SK-N-SH treated with all-trans-retinoic acid at 6 μM for 48 hours (cell line): ENCODE results near the gene TMEM39B.

Experiments
- ATAC-seq: fragments of 200-7000 bp; cut with Tn5 transposase; 3 replicates; pipeline ENCODE4 v1.9.1; 2020; ENCODE audit warnings: mild to moderate bottlenecking, moderate library complexity
- ARNTL ChIP-seq: fragments of 450-650 bp; formaldehyde crosslinking; IDR thresholded peaks from 2 replicates; pipeline ENCODE4 v1.5.0; 2020; ENCODE audit warnings: low read depth, mild to moderate bottlenecking, moderate library complexity, borderline replicate concordance
- BACH2 ChIP-seq: fragments of 250-450 bp; sonication (Bioruptor Pico); IDR thresholded peaks from 2 replicates; pipeline ENCODE4 v1.9.0; 2021; ENCODE audit warnings: mild to moderate bottlenecking, borderline replicate concordance
- CSDC2 ChIP-seq: fragments of 250-450 bp; sonication (Bioruptor Pico); IDR thresholded peaks from 2 replicates; pipeline ENCODE4 v1.5.0; 2020; ENCODE audit warnings: mild to moderate bottlenecking, moderate library complexity
- CSRNP3 ChIP-seq: fragments of 250-450 bp; sonication (Bioruptor Pico); IDR thresholded peaks from 2 replicates; pipeline ENCODE4 v1.5.1; 2021; ENCODE audit warnings: mild to moderate bottlenecking, moderate library complexity
- ESRRG ChIP-seq: fragments of 250-450 bp; sonication (Bioruptor Pico); IDR thresholded peaks from 2 replicates; pipeline ENCODE4 v1.6.1; 2021; ENCODE audit warnings: mild to moderate bottlenecking
- GLIS3 ChIP-seq: fragments of 250-450 bp; sonication (Bioruptor Pico); IDR thresholded peaks from 2 replicates; pipeline ENCODE4 v1.5.0; 2020; ENCODE audit warnings: mild to moderate bottlenecking, moderate library complexity
- ISL1 ChIP-seq: fragments of 250-450 bp; sonication (Bioruptor Pico); IDR thresholded peaks from 2 replicates; pipeline ENCODE4 v2.1.2; 2022; ENCODE audit warnings: mild to moderate bottlenecking, moderate library complexity
- OSR1 ChIP-seq: fragments of 250-450 bp; sonication (Bioruptor Pico); IDR thresholded peaks from 2 replicates; pipeline ENCODE4 v1.8.0; 2022; ENCODE audit warnings: moderate library complexity, mild to moderate bottlenecking, inconsistent platforms
- PATZ1 ChIP-seq: fragments of 250-450 bp; sonication (Bioruptor Pico); IDR thresholded peaks from 2 replicates; pipeline ENCODE4 v1.8.0; 2020; ENCODE audit warnings: mild to moderate bottlenecking, moderate library complexity, borderline replicate concordance
- PPARA ChIP-seq: fragments of 250-450 bp; sonication (Bioruptor Pico); IDR thresholded peaks from 2 replicates; pipeline ENCODE4 v1.5.0; 2020; ENCODE audit warnings: mild to moderate bottlenecking, borderline replicate concordance
- SNAI2 ChIP-seq: fragments of 250-450 bp; sonication (Bioruptor Pico); IDR thresholded peaks from 2 replicates; pipeline ENCODE4 v1.5.0; 2020; ENCODE audit warnings: mild to moderate bottlenecking, moderate library complexity
- TCF4 ChIP-seq: fragments of 250-450 bp; sonication (Bioruptor Pico); IDR thresholded peaks from 2 replicates; pipeline ENCODE4 v1.8.0; 2021; ENCODE audit warnings: mild to moderate bottlenecking, moderate library complexity, borderline replicate concordance
- TOX ChIP-seq: fragments of 250-450 bp; sonication (Bioruptor Pico); IDR thresholded peaks from 2 replicates; pipeline ENCODE4 v1.8.0; 2021; ENCODE audit warnings: mild to moderate bottlenecking, moderate library complexity, borderline replicate concordance
- TSHZ2 ChIP-seq: fragments of 250-450 bp; sonication (Bioruptor Pico); IDR thresholded peaks from 2 replicates; pipeline ENCODE4 v1.5.0; 2020; ENCODE audit warnings: mild to moderate bottlenecking, moderate library complexity
- ZFP3 ChIP-seq: fragments of 250-450 bp; sonication (Bioruptor Pico); IDR thresholded peaks from 2 replicates; pipeline ENCODE4 v1.5.0; 2020; ENCODE audit warnings: mild to moderate bottlenecking, moderate library complexity
- ZFP30 ChIP-seq: fragments of 450-650 bp; formaldehyde crosslinking; IDR thresholded peaks from 2 replicates; pipeline ENCODE4 v1.5.0; 2022; ENCODE audit warnings: mild to moderate bottlenecking, moderate library complexity
- ZNF565 ChIP-seq: fragments of 450-650 bp; formaldehyde crosslinking; conservative IDR thresholded peaks from 2 replicates; pipeline ENCODE4 v1.5.0; 2020; ENCODE audit warnings: low read depth, mild to moderate bottlenecking, moderate library complexity
- ZNF70 ChIP-seq: fragments of 450-650 bp; formaldehyde crosslinking; IDR thresholded peaks from 2 replicates; pipeline ENCODE4 v1.5.0; 2020; ENCODE audit warnings: mild to moderate bottlenecking, moderate library complexity
- ZNF8 ChIP-seq: fragments of 450-650 bp; formaldehyde crosslinking; IDR thresholded peaks from 2 replicates; pipeline ENCODE4 v1.5.0; 2020; ENCODE audit warnings: mild to moderate bottlenecking, moderate library complexity
- TF ChIP-seq, protein P1 (sequence below): fragments of 250-450 bp; sonication (Bioruptor Pico); IDR thresholded peaks from 2 replicates; pipeline ENCODE4 v1.5.1; 2020; ENCODE audit warnings: low read depth, mild to moderate bottlenecking, moderate library complexity
- TF ChIP-seq, protein P2 (sequence below): fragments of 250-450 bp; sonication (Bioruptor Pico); IDR thresholded peaks from 2 replicates; pipeline ENCODE4 v1.8.0; 2021; ENCODE audit warnings: low read depth, mild to moderate bottlenecking, moderate library complexity, borderline replicate concordance

The TMEM39B gene

DNA sequence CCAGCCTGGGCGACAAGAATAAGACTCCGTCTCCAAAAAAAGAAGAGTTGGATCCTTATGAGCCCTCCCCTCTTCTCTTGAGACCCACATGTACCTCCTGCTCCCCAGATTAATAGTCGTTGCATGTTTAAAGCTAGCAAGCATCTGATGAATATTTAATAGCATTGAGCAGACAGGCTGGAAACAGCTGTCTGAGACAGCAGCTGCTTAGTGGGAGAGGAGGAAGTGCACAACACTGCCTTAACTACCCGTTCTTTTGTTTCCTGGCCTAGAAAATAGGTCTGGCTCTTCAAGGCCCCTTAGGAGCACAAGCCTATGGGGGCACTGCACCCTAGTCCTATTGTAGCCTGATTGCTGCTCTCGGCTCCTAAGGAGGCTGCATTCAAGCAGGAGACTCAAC is 17.3 kb upstream of the TMEM39B start:
- ATAC-seq = no peak

GRCh38 chr1:32056598-32056997 is 16.1 kb upstream of the TMEM39B start:
- TF ChIP-seq GLIS3 (no peak), ZNF70 (CRISPR knock-in tag) (no peak), CSDC2 (CRISPR knock-in tag) (no peak)
- ATAC-seq = no peak

More for the DNA sequence above, 17.3 kb upstream of the TMEM39B start:
- TF ChIP-seq OSR1 (no peak), ZFP3 (CRISPR knock-in tag) (no peak), BACH2 (no peak), TCF4 (CRISPR knock-in tag) (no peak), PATZ1 (CRISPR knock-in tag) (no peak), ZFP30 (CRISPR knock-in tag) (no peak), TOX (CRISPR knock-in tag) (no peak), ARNTL (CRISPR knock-in tag) (no peak), TSHZ2 (CRISPR knock-in tag) (no peak), PPARA (CRISPR knock-in tag) (no peak)
- TF ChIP-seq, protein P1, sequence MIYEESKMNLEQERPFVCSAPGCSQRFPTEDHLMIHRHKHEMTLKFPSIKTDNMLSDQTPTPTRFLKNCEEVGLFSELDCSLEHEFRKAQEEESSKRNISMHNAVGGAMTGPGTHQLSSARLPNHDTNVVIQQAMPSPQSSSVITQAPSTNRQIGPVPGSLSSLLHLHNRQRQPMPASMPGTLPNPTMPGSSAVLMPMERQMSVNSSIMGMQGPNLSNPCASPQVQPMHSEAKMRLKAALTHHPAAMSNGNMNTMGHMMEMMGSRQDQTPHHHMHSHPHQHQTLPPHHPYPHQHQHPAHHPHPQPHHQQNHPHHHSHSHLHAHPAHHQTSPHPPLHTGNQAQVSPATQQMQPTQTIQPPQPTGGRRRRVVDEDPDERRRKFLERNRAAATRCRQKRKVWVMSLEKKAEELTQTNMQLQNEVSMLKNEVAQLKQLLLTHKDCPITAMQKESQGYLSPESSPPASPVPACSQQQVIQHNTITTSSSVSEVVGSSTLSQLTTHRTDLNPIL (CRISPR knock-in tag) = no peak

DNA sequence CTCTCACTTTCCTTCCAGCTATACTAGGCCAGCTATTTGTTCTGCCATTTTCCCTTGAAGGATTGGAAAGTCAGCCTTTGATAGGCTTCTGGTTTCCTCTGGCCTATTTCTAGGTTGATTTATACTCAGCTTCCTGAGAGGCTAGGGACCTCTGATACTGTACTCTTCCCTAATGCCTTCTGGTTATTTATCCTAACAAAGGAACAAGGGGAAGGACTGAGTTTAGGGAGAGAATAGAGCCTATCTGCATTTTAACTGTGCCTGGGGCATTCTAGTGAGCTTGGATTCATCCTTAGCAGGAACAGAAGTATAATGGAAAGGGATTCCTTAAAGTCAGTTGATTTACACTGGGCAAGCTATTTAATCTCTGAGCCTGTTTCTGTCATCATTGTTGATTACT is 11.8 kb upstream of the TMEM39B start:
- TF ChIP-seq TOX (CRISPR knock-in tag) = no peak
- TF ChIP-seq ZNF8 (CRISPR knock-in tag) = no peak
- no peak for TF ChIP-seq CSRNP3 (CRISPR knock-in tag)
- TF ChIP-seq SNAI2 (CRISPR knock-in tag) = no peak
- no peak for TF ChIP-seq TSHZ2 (CRISPR knock-in tag)
- TF ChIP-seq, protein P2, sequence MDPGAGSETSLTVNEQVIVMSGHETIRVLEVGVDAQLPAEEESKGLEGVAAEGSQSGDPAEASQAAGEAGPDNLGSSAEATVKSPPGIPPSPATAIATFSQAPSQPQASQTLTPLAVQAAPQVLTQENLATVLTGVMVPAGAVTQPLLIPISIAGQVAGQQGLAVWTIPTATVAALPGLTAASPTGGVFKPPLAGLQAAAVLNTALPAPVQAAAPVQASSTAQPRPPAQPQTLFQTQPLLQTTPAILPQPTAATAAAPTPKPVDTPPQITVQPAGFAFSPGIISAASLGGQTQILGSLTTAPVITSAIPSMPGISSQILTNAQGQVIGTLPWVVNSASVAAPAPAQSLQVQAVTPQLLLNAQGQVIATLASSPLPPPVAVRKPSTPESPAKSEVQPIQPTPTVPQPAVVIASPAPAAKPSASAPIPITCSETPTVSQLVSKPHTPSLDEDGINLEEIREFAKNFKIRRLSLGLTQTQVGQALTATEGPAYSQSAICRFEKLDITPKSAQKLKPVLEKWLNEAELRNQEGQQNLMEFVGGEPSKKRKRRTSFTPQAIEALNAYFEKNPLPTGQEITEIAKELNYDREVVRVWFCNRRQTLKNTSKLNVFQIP (CRISPR knock-in tag) = no peak
- no peak for TF ChIP-seq ZNF565 (CRISPR knock-in tag)
- no peak for TF ChIP-seq ISL1
- no peak for TF ChIP-seq ESRRG (CRISPR knock-in tag)
- no peak for TF ChIP-seq ZFP3 (CRISPR knock-in tag)
- TF ChIP-seq, all 23 proteins: peak for 0
- ATAC-seq = no peak
